OCI-LY3 (cell line): ENCODE results near the gene GOLGA6A.

Experiments used
- H2AFZ ChIP-seq: fragments of 200-600, 300-600 bp; shearing (Covaris generic); 2 replicates; pipeline ENCODE4 v1.6.0; 2014; ENCODE audit warnings: antibody characterized with exemption, low read depth, low read length
- H3K27ac ChIP-seq: fragments of 200-600, 300-600 bp; sonication (generic); 2 replicates; pipeline ENCODE4 v1.5.1; 2014; ENCODE audit warnings: mild to moderate bottlenecking, low read length, moderate library complexity, mixed read lengths
- H3K27me3 ChIP-seq: fragments of 200-600, 300-600 bp; sonication (generic); 2 replicates; pipeline ENCODE4 v1.6.1; 2014; ENCODE audit warnings: low read depth, low read length, mixed read lengths
- H3K36me3 ChIP-seq: fragments of 200-600, 300-600 bp; sonication (generic); replicated peaks from 2 replicates; pipeline ENCODE3; 2014; ENCODE audit warnings: low read depth, low read length, mixed read lengths
- H3K4me1 ChIP-seq: fragments of 300-600, 200-600 bp; sonication (generic); 2 replicates; pipeline ENCODE4 v1.6.1; 2014; ENCODE audit warnings: low read length, mixed read lengths
- H3K4me2 ChIP-seq: fragments of 200-600, 300-600 bp; sonication (generic); 2 replicates; pipeline ENCODE4 v1.6.1; 2014; ENCODE audit warnings: low read length, mixed read lengths
- H3K4me3 ChIP-seq: fragments of 300-600, 200-600 bp; sonication (generic); 2 replicates; pipeline ENCODE4 v1.5.1; 2014; ENCODE audit warnings: antibody characterized with exemption, mild to moderate bottlenecking, low read length, moderate library complexity
- H3K79me2 ChIP-seq: fragments of 300-600, 200-600 bp; shearing (Covaris generic); 2 replicates; pipeline ENCODE4 v1.6.1; 2014; ENCODE audit warnings: mild to moderate bottlenecking, low read length, mixed read lengths
- H3K9ac ChIP-seq: fragments of 300-600, 200-600 bp; shearing (Covaris generic); 2 replicates; pipeline ENCODE4 v1.6.0; 2014; ENCODE audit warnings: mild to moderate bottlenecking, low read length, moderate library complexity
- H3K9me3 ChIP-seq: fragments of 200-600, 300-600 bp; shearing (Covaris generic); 2 replicates; pipeline ENCODE4 v1.6.1; 2014; ENCODE audit warnings: low read length, mixed read lengths; ENCODE audit not compliant: insufficient read depth
- H4K20me1 ChIP-seq: fragments of 200-600, 300-600 bp; sonication (generic); 2 replicates; pipeline ENCODE4 v1.6.1; 2016; ENCODE audit warnings: low read length, mixed read lengths; ENCODE audit not compliant: insufficient read depth
- EZH2phosphoT487 ChIP-seq: fragments of 200-600 bp; shearing (Covaris generic); IDR thresholded peaks from 2 replicates; pipeline ENCODE4 v1.6.1; 2018; ENCODE audit warnings: antibody characterized with exemption, mixed run types, low read depth
- TF ChIP-seq, protein P1 (sequence below): fragments of 200-600, 300-600 bp; sonication (generic); IDR thresholded peaks from 2 replicates; pipeline ENCODE4 v1.5.1; 2014; ENCODE audit warnings: antibody characterized with exemption, low read length, low read depth

Gene GOLGA6A

DNA sequence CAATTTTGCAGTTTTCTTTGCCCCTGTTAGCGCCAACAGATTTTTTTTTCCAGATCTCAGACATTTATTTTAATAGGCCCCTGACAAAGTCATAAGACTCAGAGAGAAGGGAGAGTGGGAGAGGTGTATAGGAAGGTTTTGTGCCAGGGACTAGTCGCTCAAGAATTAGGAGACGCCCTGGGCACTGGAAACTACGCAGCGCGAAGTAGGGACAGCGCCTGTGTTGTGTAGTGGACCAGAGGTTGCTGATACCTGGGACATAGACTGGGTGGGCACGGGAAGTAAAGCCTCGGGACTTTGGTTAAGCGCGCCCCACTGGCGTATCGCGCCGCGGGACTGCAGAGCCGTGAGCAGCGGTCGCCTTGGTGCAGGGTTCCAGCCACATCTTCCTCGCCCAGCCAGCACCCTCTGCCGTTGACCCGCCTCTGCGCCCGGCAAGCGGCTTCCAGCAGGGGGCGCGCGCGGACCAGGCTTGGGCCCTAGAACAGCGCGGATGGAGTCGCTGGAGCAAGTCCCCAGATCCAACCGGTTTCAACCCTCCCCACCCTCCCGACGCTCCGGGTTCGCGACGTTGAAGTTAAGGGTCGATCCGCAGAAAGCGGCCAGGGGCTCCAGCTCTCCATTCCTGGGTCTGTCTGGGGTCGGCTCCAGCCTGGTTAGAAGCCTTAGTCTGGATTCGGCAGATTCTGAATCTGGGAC is 45.1 kb upstream of the GOLGA6A start:
- no peak for TF ChIP-seq EZH2phosphoT487
- TF ChIP-seq, protein P1, sequence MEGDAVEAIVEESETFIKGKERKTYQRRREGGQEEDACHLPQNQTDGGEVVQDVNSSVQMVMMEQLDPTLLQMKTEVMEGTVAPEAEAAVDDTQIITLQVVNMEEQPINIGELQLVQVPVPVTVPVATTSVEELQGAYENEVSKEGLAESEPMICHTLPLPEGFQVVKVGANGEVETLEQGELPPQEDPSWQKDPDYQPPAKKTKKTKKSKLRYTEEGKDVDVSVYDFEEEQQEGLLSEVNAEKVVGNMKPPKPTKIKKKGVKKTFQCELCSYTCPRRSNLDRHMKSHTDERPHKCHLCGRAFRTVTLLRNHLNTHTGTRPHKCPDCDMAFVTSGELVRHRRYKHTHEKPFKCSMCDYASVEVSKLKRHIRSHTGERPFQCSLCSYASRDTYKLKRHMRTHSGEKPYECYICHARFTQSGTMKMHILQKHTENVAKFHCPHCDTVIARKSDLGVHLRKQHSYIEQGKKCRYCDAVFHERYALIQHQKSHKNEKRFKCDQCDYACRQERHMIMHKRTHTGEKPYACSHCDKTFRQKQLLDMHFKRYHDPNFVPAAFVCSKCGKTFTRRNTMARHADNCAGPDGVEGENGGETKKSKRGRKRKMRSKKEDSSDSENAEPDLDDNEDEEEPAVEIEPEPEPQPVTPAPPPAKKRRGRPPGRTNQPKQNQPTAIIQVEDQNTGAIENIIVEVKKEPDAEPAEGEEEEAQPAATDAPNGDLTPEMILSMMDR, result peak; percentile 97
- Histone ChIP-seq H3K4me3 (peak overlapping the region; percentile 68), H4K20me1 (no peaks in the 10 kb centered on the region), H3K27me3 (no peaks in the 10 kb centered on the region), H3K9ac (no peak overlapping the region; the same call in 1 of the 2 replicates), H3K4me1 (peaks cover 40% of the 10 kb centered on the region), H3K79me2 (no peaks in the 10 kb centered on the region), H3K27ac (no peak overlapping the region), H3K9me3 (no peaks in the 10 kb centered on the region), H3K36me3 (no peaks in the 10 kb centered on the region), H3K4me2 (peak overlapping the region; percentile 68), H2AFZ (peak overlapping the region; percentile 16; the same call in 1 of the 2 replicates)

DNA sequence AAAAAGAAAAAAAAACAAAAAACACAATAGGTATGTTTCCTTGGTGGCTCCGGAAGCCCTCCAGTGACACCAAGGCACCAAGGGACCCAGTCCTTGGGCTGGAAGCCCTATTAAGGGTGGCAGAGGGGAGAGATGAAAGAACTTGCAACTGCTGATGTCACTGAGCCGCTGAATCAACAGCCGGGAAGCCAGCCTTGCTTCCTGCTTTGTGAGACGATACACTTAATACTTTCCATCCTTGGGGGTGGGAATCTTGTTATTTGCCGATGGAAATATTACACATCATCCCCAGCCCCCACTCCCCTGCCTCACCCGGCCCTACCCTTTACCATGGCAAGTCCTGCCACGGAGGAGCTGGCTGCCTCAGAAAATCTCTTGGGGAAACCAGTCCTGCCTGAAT is 42.4 kb upstream of the GOLGA6A start:
- Histone ChIP-seq H3K9me3 (no peaks in the 10 kb centered on the region), H3K36me3 (no peaks in the 10 kb centered on the region), H2AFZ (no peak overlapping the region), H4K20me1 (no peaks in the 10 kb centered on the region), H3K27me3 (no peaks in the 10 kb centered on the region), H3K9ac (no peak overlapping the region), H3K79me2 (no peaks in the 10 kb centered on the region), H3K27ac (peak overlapping the region; percentile 96; the same call in 1 of the 2 replicates), H3K4me2 (no peak overlapping the region), H3K4me1 (peaks cover 67% of the 10 kb centered on the region), H3K4me3 (no peak overlapping the region)
- TF ChIP-seq EZH2phosphoT487, result no peak
- TF ChIP-seq, protein P1, result no peak

DNA sequence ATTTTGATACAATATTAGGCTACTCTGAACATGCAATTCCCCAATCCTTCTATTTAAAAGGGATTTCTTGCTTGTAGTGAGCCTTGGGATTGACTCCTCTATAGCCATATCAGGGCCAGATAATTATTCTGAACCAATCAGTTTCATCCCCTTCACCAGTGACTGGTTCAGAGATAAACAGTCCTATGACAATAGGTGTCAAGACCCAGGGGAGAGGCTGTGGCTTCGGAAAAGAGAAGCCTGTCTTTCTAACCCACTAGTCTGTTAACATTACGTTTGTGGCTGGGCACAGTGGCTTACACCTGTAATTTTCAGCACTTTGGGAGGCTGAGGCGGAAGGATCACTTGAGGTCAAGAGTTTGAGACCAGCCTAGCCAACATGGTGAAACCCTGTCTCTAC is 41.8 kb upstream of the GOLGA6A start:
- no peaks in the 10 kb centered on the region for H4K20me1 ChIP-seq
- no peaks in the 10 kb centered on the region for H3K27me3 ChIP-seq
- peak overlapping the region; percentile 79 for H3K4me2 ChIP-seq

DNA sequence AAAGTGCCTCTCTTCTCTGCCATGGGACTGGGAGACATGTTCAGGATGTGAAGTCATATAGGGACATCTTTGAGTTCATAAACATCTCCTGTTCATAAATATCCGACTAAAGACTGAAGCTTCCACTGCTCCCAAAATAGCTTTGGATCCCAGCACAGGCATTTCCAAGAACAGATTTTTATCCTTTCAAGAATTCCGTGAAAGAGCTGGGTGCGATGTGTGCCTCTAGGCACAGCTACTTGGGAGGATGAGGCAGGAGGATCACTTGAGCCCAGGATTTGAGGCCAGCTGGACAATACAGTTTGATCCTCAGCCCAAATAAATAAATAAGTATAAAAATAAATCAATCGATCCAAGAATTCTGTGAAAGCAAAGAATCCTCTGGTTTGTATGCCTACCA is 41.3 kb upstream of the GOLGA6A start:
- Histone ChIP-seq H3K9ac (peak overlapping the region; percentile 72), H3K27ac (peak overlapping the region; percentile 96), H2AFZ (0 out of 2 replicates have a peak overlapping the region, but pooled peaks have one; percentile 79), H3K4me1 (peaks cover 67% of the 10 kb centered on the region), H3K4me2 (peak overlapping the region; percentile 79), H4K20me1 (no peaks in the 10 kb centered on the region), H3K27me3 (no peaks in the 10 kb centered on the region), H3K79me2 (no peaks in the 10 kb centered on the region), H3K36me3 (no peaks in the 10 kb centered on the region), H3K9me3 (no peaks in the 10 kb centered on the region), H3K4me3 (peak overlapping the region; percentile 53)
- TF ChIP-seq, protein P1, result no peak
- no peak for TF ChIP-seq EZH2phosphoT487

More for the DNA sequence above, 41.8 kb upstream of the GOLGA6A start:
- H3K4me3 ChIP-seq, result no peak overlapping the region
- H3K9ac ChIP-seq, result peak overlapping the region; percentile 72; the same call in 1 of the 2 replicates
- H3K4me1 ChIP-seq, result peaks cover 67% of the 10 kb centered on the region
- no peaks in the 10 kb centered on the region for H3K36me3 ChIP-seq
- TF ChIP-seq, protein P1, result no peak
- TF ChIP-seq EZH2phosphoT487, result no peak
- no peak overlapping the region for H2AFZ ChIP-seq
- no peaks in the 10 kb centered on the region for H3K79me2 ChIP-seq
- H3K9me3 ChIP-seq, result no peaks in the 10 kb centered on the region
- peak overlapping the region; percentile 96 for H3K27ac ChIP-seq
